ENCODE results near the gene DLX3.
A peak's percentile ranks its signal among the peaks of the same experiment; 100 is the strongest.

Gene DLX3

GRCh38 chr17:49986396-49987289 lies 8.4 kb downstream of the DLX3 start:
- ATAC-seq (ENCODE audit: low read depth) (no peak), DNase-seq (ENCODE audit: low spot score) (no peak)
- Histone ChIP-seq H3K4me1 (ENCODE audit: insufficient read depth, poor library complexity, severe bottlenecking) (peaks cover 6% of the 10 kb centered on the region), H3K27me3 (ENCODE audit: insufficient read depth, poor library complexity, severe bottlenecking) (no peaks in the 10 kb centered on the region), H3K9me3 (ENCODE audit: severe bottlenecking) (no peaks in the 10 kb centered on the region), H3K36me3 (ENCODE audit: low read depth) (no peaks in the 10 kb centered on the region), H3K4me3 (ENCODE audit: severe bottlenecking) (no peak overlapping the region), H3K27ac (ENCODE audit: poor library complexity, severe bottlenecking) (no peak overlapping the region)
- TF ChIP-seq CTCF (IDR thresholded peaks at IDR 0.05; ENCODE audit: poor library complexity, severe bottlenecking), result no peak

GRCh38 chr17:49985310-49985990 lies 9.6 kb downstream of the DLX3 start:
- H3K27me3 ChIP-seq (ENCODE audit: insufficient read depth, poor library complexity, severe bottlenecking), result no peaks in the 10 kb centered on the region
- peaks cover 14% of the 10 kb centered on the region for H3K4me1 ChIP-seq (ENCODE audit: insufficient read depth, poor library complexity, severe bottlenecking)
- TF ChIP-seq CTCF (IDR thresholded peaks at IDR 0.05; ENCODE audit: poor library complexity, severe bottlenecking), result no peak

GRCh38 chr17:49984776-49985175 lies 10.2 kb downstream of the DLX3 start:
- no peaks in the 10 kb centered on the region for H3K9me3 ChIP-seq (ENCODE audit: severe bottlenecking)
- peaks cover 20% of the 10 kb centered on the region for H3K4me1 ChIP-seq (ENCODE audit: insufficient read depth, poor library complexity, severe bottlenecking)
- DNase-seq (ENCODE audit: low spot score), result no peak
- no peak for TF ChIP-seq CTCF (IDR thresholded peaks at IDR 0.05; ENCODE audit: poor library complexity, severe bottlenecking)
- H3K4me3 ChIP-seq (ENCODE audit: severe bottlenecking), result no peak overlapping the region
- no peaks in the 10 kb centered on the region for H3K36me3 ChIP-seq (ENCODE audit: low read depth)
- H3K27me3 ChIP-seq (ENCODE audit: insufficient read depth, poor library complexity, severe bottlenecking), result no peaks in the 10 kb centered on the region
- no peak for ATAC-seq (ENCODE audit: low read depth)
- H3K27ac ChIP-seq (ENCODE audit: poor library complexity, severe bottlenecking), result no peak overlapping the region

More at GRCh38 chr17:49985310-49985990, 9.6 kb downstream of the DLX3 start:
- Histone ChIP-seq H3K4me3 (ENCODE audit: severe bottlenecking) (no peak overlapping the region), H3K9me3 (ENCODE audit: severe bottlenecking) (no peaks in the 10 kb centered on the region), H3K27ac (ENCODE audit: poor library complexity, severe bottlenecking) (no peak overlapping the region), H3K36me3 (ENCODE audit: low read depth) (no peaks in the 10 kb centered on the region)
- DNase-seq (ENCODE audit: low spot score) (peak; percentile 39), ATAC-seq (ENCODE audit: low read depth) (no peak)

GRCh38 chr17:49984283-49984682 lies 10.7 kb downstream of the DLX3 start:
- no peak for TF ChIP-seq CTCF (IDR thresholded peaks at IDR 0.05; ENCODE audit: poor library complexity, severe bottlenecking)
- ATAC-seq (ENCODE audit: low read depth), result peak; percentile 26; the same call in 2 of the 3 replicates
- Histone ChIP-seq H3K9me3 (ENCODE audit: severe bottlenecking) (no peaks in the 10 kb centered on the region), H3K27me3 (ENCODE audit: insufficient read depth, poor library complexity, severe bottlenecking) (no peaks in the 10 kb centered on the region), H3K36me3 (ENCODE audit: low read depth) (no peaks in the 10 kb centered on the region), H3K4me1 (ENCODE audit: insufficient read depth, poor library complexity, severe bottlenecking) (peaks cover 20% of the 10 kb centered on the region), H3K4me3 (ENCODE audit: severe bottlenecking) (no peak overlapping the region), H3K27ac (ENCODE audit: poor library complexity, severe bottlenecking) (no peak overlapping the region)
- peak; percentile 51 for DNase-seq (ENCODE audit: low spot score)

Data from RWPE2 (cell line).